HEK293 (cell line): ENCODE data around the gene PITRM1.

ENCODE experiments used
- TF ChIP-seq, protein P1 (sequence below): fragments of 450-650 bp; formaldehyde crosslinking; IDR thresholded peaks from 2 replicates; pipeline ENCODE4 v1.5.1; 2016; ENCODE audit warnings: missing biosample characterization, missing genetic modification characterization
- TF ChIP-seq, protein P2 (sequence below): fragments of 450-650 bp; formaldehyde crosslinking; IDR thresholded peaks from 2 replicates; pipeline ENCODE4 v1.5.1; 2016; ENCODE audit warnings: missing biosample characterization, missing genetic modification characterization

DNA sequence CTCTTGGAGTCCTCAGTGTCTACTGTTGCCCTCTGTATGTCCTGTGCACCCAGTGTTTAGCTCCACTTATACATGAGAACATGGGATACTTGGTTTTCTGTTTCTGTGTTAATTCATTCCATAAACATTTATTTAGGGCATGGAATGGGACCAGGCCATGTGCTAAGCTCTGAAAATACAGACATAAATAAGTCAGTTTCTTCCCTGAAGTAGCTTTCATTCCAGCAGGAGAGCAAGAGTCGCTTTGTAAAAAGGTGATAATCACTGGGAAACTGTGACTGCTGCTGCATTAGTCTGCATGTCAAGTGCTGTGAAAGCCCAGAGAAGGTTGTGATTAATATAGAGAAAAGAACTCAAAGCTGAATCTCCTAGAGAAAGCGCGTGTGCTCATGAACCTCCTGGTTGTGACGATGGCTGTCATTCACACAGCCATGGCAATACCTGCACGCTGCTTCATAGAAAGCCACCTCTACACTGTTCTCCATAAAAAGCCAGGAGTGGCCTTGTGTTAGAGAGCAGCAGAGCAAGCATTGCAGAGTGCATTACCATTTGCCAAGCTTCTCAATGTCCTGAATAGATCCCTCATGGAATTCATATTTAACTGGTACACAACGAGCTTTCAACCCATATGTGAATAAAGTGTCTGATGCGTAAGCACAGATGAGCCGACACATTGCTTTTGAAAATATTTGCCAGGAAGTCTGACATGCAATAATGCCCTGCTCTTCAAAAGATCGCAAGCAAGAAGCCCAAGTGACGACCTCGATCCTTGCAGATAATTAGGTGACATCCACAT, 30.6 kb upstream of the PITRM1 start:
- TF ChIP-seq, protein P1, sequence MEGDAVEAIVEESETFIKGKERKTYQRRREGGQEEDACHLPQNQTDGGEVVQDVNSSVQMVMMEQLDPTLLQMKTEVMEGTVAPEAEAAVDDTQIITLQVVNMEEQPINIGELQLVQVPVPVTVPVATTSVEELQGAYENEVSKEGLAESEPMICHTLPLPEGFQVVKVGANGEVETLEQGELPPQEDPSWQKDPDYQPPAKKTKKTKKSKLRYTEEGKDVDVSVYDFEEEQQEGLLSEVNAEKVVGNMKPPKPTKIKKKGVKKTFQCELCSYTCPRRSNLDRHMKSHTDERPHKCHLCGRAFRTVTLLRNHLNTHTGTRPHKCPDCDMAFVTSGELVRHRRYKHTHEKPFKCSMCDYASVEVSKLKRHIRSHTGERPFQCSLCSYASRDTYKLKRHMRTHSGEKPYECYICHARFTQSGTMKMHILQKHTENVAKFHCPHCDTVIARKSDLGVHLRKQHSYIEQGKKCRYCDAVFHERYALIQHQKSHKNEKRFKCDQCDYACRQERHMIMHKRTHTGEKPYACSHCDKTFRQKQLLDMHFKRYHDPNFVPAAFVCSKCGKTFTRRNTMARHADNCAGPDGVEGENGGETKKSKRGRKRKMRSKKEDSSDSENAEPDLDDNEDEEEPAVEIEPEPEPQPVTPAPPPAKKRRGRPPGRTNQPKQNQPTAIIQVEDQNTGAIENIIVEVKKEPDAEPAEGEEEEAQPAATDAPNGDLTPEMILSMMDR (tag by site-specific recombination) = no peak
- TF ChIP-seq, protein P2, sequence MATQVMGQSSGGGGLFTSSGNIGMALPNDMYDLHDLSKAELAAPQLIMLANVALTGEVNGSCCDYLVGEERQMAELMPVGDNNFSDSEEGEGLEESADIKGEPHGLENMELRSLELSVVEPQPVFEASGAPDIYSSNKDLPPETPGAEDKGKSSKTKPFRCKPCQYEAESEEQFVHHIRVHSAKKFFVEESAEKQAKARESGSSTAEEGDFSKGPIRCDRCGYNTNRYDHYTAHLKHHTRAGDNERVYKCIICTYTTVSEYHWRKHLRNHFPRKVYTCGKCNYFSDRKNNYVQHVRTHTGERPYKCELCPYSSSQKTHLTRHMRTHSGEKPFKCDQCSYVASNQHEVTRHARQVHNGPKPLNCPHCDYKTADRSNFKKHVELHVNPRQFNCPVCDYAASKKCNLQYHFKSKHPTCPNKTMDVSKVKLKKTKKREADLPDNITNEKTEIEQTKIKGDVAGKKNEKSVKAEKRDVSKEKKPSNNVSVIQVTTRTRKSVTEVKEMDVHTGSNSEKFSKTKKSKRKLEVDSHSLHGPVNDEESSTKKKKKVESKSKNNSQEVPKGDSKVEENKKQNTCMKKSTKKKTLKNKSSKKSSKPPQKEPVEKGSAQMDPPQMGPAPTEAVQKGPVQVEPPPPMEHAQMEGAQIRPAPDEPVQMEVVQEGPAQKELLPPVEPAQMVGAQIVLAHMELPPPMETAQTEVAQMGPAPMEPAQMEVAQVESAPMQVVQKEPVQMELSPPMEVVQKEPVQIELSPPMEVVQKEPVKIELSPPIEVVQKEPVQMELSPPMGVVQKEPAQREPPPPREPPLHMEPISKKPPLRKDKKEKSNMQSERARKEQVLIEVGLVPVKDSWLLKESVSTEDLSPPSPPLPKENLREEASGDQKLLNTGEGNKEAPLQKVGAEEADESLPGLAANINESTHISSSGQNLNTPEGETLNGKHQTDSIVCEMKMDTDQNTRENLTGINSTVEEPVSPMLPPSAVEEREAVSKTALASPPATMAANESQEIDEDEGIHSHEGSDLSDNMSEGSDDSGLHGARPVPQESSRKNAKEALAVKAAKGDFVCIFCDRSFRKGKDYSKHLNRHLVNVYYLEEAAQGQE (tag by site-specific recombination) = no peak
